ENCODE measurements around the gene CEACAM16. TPM values are rescaled to one million over a fixed set of nuclear protein-coding genes. Genes with fewer than 3 reads are reported as not detected.

CEACAM16 gene
- total and polyA plus RNA-seq, 9 of the 15 experiments (the other 6 are each of a cell fraction or from before 2014, with no cell fraction given) = not detected

DNA sequence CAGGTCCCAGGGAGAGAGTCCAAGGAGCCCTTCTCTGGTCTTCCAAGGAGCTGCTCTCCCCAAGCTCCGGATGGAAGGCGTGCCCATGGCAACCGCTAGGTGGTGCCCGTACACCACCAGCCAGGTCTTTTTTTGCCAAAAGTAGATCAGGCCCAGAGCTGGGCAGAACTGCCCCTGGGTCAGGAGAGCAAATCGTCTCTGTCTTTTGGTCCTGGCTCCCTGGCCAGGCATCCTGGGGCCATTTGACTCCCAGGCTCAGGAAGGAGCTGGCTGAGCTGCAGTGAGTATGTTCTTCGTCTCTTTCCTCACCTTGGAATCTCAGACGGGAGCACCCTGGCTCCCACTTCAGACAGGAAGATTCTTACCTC is 25.0 kb downstream of the CEACAM16 start (continued):
- TF ChIP-seq MYC (IDR thresholded peaks at IDR 0.05; ENCODE audit: low read depth, low read length) = peak; percentile 65; the same call in 1 of the 2 replicates
- TF ChIP-seq MYC (CRISPR knock-in tag; IDR thresholded peaks at IDR 0.05; ENCODE audit: borderline replicate concordance, low read depth) = no peak
- peak; percentile 91 for TF ChIP-seq ARID2 (IDR thresholded peaks at IDR 0.05)
- TF ChIP-seq, protein P1, sequence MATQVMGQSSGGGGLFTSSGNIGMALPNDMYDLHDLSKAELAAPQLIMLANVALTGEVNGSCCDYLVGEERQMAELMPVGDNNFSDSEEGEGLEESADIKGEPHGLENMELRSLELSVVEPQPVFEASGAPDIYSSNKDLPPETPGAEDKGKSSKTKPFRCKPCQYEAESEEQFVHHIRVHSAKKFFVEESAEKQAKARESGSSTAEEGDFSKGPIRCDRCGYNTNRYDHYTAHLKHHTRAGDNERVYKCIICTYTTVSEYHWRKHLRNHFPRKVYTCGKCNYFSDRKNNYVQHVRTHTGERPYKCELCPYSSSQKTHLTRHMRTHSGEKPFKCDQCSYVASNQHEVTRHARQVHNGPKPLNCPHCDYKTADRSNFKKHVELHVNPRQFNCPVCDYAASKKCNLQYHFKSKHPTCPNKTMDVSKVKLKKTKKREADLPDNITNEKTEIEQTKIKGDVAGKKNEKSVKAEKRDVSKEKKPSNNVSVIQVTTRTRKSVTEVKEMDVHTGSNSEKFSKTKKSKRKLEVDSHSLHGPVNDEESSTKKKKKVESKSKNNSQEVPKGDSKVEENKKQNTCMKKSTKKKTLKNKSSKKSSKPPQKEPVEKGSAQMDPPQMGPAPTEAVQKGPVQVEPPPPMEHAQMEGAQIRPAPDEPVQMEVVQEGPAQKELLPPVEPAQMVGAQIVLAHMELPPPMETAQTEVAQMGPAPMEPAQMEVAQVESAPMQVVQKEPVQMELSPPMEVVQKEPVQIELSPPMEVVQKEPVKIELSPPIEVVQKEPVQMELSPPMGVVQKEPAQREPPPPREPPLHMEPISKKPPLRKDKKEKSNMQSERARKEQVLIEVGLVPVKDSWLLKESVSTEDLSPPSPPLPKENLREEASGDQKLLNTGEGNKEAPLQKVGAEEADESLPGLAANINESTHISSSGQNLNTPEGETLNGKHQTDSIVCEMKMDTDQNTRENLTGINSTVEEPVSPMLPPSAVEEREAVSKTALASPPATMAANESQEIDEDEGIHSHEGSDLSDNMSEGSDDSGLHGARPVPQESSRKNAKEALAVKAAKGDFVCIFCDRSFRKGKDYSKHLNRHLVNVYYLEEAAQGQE (IDR thresholded peaks at IDR 0.05; ENCODE audit: borderline replicate concordance) = peak; percentile 95
- TF ChIP-seq, protein P1 (CRISPR knock-in tag; IDR thresholded peaks at IDR 0.05; ENCODE audit: low read depth) = no peak
- TF ChIP-seq HCFC1 (IDR thresholded peaks at IDR 0.05; ENCODE audit: low read depth, low read length) = peak; percentile 38; the same call in 1 of the 2 replicates
- TF ChIP-seq, protein P2, sequence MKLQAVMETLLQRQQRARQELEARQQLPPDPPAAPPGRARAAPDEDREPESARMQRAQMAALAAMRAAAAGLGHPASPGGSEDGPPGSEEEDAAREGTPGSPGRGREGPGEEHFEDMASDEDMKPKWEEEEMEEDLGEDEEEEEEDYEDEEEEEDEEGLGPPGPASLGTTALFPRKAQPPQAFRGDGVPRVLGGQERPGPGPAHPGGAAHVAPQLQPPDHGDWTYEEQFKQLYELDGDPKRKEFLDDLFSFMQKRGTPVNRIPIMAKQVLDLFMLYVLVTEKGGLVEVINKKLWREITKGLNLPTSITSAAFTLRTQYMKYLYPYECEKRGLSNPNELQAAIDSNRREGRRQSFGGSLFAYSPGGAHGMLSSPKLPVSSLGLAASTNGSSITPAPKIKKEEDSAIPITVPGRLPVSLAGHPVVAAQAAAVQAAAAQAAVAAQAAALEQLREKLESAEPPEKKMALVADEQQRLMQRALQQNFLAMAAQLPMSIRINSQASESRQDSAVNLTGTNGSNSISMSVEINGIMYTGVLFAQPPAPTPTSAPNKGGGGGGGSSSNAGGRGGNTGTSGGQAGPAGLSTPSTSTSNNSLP (IDR thresholded peaks at IDR 0.05; ENCODE audit: borderline replicate concordance, low read depth, low read length) = 0 out of 2 replicates have a peak, but pooled peaks have one; percentile 25
- peak; percentile 74 for TF ChIP-seq ZNF384 (IDR thresholded peaks at IDR 0.05; ENCODE audit: low read depth, low read length)
- peak; percentile 49; the same call in 1 of the 2 replicates for TF ChIP-seq KLF16 (IDR thresholded peaks at IDR 0.05)
- TF ChIP-seq TEAD4 (IDR thresholded peaks at IDR 0.05; ENCODE audit: low read length) = 0 out of 2 replicates have a peak, but pooled peaks have one; percentile 28
- no peak for TF ChIP-seq TEAD4 (CRISPR knock-in tag; IDR thresholded peaks at IDR 0.05; ENCODE audit: borderline replicate concordance)
- TF ChIP-seq ZFP36 (IDR thresholded peaks at IDR 0.05; ENCODE audit: low read depth, low read length, partially characterized antibody) = peak; percentile 43
- TF ChIP-seq NCOA2 (IDR thresholded peaks at IDR 0.05; ENCODE audit: partially characterized antibody in 2 of 2) = no peak
- TF ChIP-seq ZNF431 (CRISPR knock-in tag; IDR thresholded peaks at IDR 0.05) = no peak
- TF ChIP-seq RAD21 (CRISPR knock-in tag; conservative IDR thresholded peaks at IDR 0.05 in 1 of 2, IDR thresholded peaks at IDR 0.05 in 1 of 2) = peak; percentile 98 to 99
- TF ChIP-seq BRD4 (IDR thresholded peaks at IDR 0.05) = no peak
- TF ChIP-seq SP1 (CRISPR knock-in tag; IDR thresholded peaks at IDR 0.05) = 0 out of 2 replicates have a peak, but pooled peaks have one; percentile 40
- TF ChIP-seq CREB1 (IDR thresholded peaks at IDR 0.05) = no peak
- no peak for TF ChIP-seq CREB1 (CRISPR knock-in tag; IDR thresholded peaks at IDR 0.05)
- no peak for TF ChIP-seq ZNF507 (tag; conservative IDR thresholded peaks at IDR 0.05)
